GM12878 (cell line): ENCODE results near the gene NOTCH4. TPM values are rescaled to one million over a fixed set of nuclear protein-coding genes. Genes with fewer than 3 reads are reported as not detected.

ENCODE experiments used
- ATAC-seq: fragments of 200-7000 bp; cut with Tn5 transposase; 3 replicates; pipeline ENCODE4 v1.9.1; 2020; ENCODE audit warnings: mild to moderate bottlenecking, moderate library complexity
- BruUV-seq: library from RNA; stranded (reverse); fragments of 400-500 nt; replicated peaks from 2 replicates; lab custom pipeline; 2021; lab: Mats Ljungman, UMichigan
- CTCF ChIA-PET: fragments of 300-600 bp; sonication (Branson Sonifier 250); formaldehyde crosslinking; extraction: SDS; loops from one replicate; lab custom pipeline; 2021; ENCODE audit warnings: inconsistent platforms; lab: Yijun Ruan, JAX
- POLR2A ChIA-PET: fragments of 350-600 bp; formaldehyde crosslinking; extraction: SDS; loops from one replicate; lab custom pipeline; 2021; ENCODE audit warnings: inconsistent platforms; lab: Charles Lee
- RAD21 ChIA-PET: fragments of 300-600 bp; sonication (Branson Sonifier 250); formaldehyde crosslinking; loops from one replicate; lab custom pipeline; 2023; ENCODE audit warnings: antibody characterized with exemption; ENCODE audit not compliant: unreplicated experiment; lab: Charles Lee
- SMC1A ChIA-PET: fragments of 300-600 bp; sonication (Branson Sonifier 250); formaldehyde crosslinking; loops from one replicate; lab custom pipeline; 2023; ENCODE audit not compliant: unreplicated experiment, uncharacterized antibody; lab: Charles Lee
- DNase-seq: peaks from one replicate; pipeline ENCODE4 v3.0.0-alpha.2; 2011; ENCODE audit warnings: low read depth, low spot score
- FAIRE-seq: peaks from 3 replicates; lab custom pipeline; 2011; peaks lifted over from hg19 to GRCh38; lab: Jason Lieb, UNC
- H2AFZ ChIP-seq: 2 replicates; pipeline ENCODE4 v1.6.0; 2011; ENCODE audit warnings: low read depth, low read length, control low read depth; ENCODE audit not compliant: control insufficient read depth
- H3K27ac ChIP-seq: 2 replicates; pipeline ENCODE4 v1.5.1; 2011; ENCODE audit warnings: control low read depth; ENCODE audit not compliant: control insufficient read depth, insufficient read depth
- H3K27me3 ChIP-seq, 2 experiments: replicated peaks in 1 of 2; 2 replicates each; pipeline versions ENCODE4 v1.6.0 to v1.6.1; 2011; ENCODE audit warnings: low read length in 1 of 2; ENCODE audit not compliant: control insufficient read depth in 2 of 2, insufficient read depth in 2 of 2
- H3K36me3 ChIP-seq, 2 experiments: 2 replicates each; pipeline ENCODE4 v1.5.1; 2011; ENCODE audit warnings: low read length in 1 of 2; ENCODE audit not compliant: control insufficient read depth in 2 of 2, insufficient read depth in 2 of 2
- H3K4me1 ChIP-seq: 2 replicates; pipeline ENCODE4 v1.6.1; 2011; ENCODE audit warnings: mild to moderate bottlenecking, low read length, moderate library complexity, mixed read lengths; ENCODE audit not compliant: control insufficient read depth, insufficient read depth
- H3K4me2 ChIP-seq: 2 replicates; pipeline ENCODE4 v1.6.0; 2011; ENCODE audit warnings: control low read depth; ENCODE audit not compliant: control insufficient read depth, insufficient read depth
- H3K4me3 ChIP-seq: fragments of 200-600 bp; sonication (generic); 2 replicates; pipeline ENCODE4 v1.5.1; 2016
- H3K79me2 ChIP-seq: 2 replicates; pipeline ENCODE4 v1.6.0; 2011; ENCODE audit warnings: low read length; ENCODE audit not compliant: control insufficient read depth, insufficient read depth
- H3K9ac ChIP-seq: 2 replicates; pipeline ENCODE4 v1.8.0; 2011; ENCODE audit warnings: low read length, control low read depth, mixed read lengths; ENCODE audit not compliant: control insufficient read depth, insufficient read depth
- H3K9me3 ChIP-seq: replicated peaks from 3 replicates; pipeline ENCODE4 v1.5.1; 2011; ENCODE audit warnings: mild to moderate bottlenecking, low read length; ENCODE audit not compliant: control insufficient read depth, insufficient read depth
- H4K20me1 ChIP-seq: 2 replicates; pipeline ENCODE4 v1.6.0; 2011; ENCODE audit not compliant: control insufficient read depth, insufficient read depth
- KDM1A ChIP-seq: fragments of 200-600 bp; sonication (generic); IDR thresholded peaks from 2 replicates; pipeline ENCODE4 v1.6.1; 2016; ENCODE audit warnings: borderline replicate concordance
- MEF2A ChIP-seq: IDR thresholded peaks from 2 replicates; pipeline ENCODE4 v1.6.1; 2011; ENCODE audit warnings: low read depth, mild to moderate bottlenecking, low read length, moderate library complexity; ENCODE audit not compliant: insufficient read depth
- NFYB ChIP-seq: IDR thresholded peaks from 2 replicates; pipeline ENCODE4 v1.6.1; 2011; ENCODE audit warnings: low read depth, mild to moderate bottlenecking, low read length, improper control_type of control experiment, moderate library complexity; ENCODE audit not compliant: insufficient read depth
- POLR2A ChIP-seq: IDR thresholded peaks from 2 replicates; pipeline ENCODE4 v1.6.1; 2011; ENCODE audit warnings: low read depth, mild to moderate bottlenecking, low read length
- SMAD5 ChIP-seq: IDR thresholded peaks from 2 replicates; pipeline ENCODE4 v1.6.1; 2016; ENCODE audit warnings: antibody characterized with exemption, low read depth
- ZZZ3 ChIP-seq: IDR thresholded peaks from 2 replicates; pipeline ENCODE4 v1.6.1; 2011; ENCODE audit warnings: low read depth; ENCODE audit not compliant: control insufficient read depth, insufficient read length
- WGBS: methylation state at CpG from one replicate; pipeline ENCODE4 v1.1.6; 2016; ENCODE audit warnings: low lambda C conversion rate; ENCODE audit not compliant: insufficient replicate concordance, insufficient coverage; ENCODE audit errors: missing lambda C conversion rate; 5-methylcytosine and 5-hydroxymethylcytosine counted together
- in situ Hi-C: fragments of 300-500 bp; cut with MboI; formaldehyde crosslinking; loops from 9 replicates; pipeline ENCODE4 v1.14.3; 2018; ENCODE audit warnings: mixed read lengths
- intact Hi-C: fragments of 100-400 bp; cut with micrococcal nuclease; formaldehyde crosslinking; loops from one replicate; pipeline ENCODE4 v1.14.2; 2022; ENCODE audit not compliant: unreplicated experiment
- polyA plus RNA-seq, 11 experiments: library from polyadenylated mRNA; depleted of rRNA in 4 of 11; unstranded in 6 of 11; stranded (reverse) in 5 of 11; fragments of >200 nt; fragmentation: Nextera tagmentation in 4 of 11; fragmentation: Illumina TruSeq in 1 of 11; extraction: Ambion mirVana in 4 of 11; extraction: Trizol in 1 of 11; gene quantifications; 1 replicate in 1 of 11; 2 replicates in 10 of 11; pipeline versions ENCODE4 v1.2.1 to v1.2.3, GENCODE V29; 2011 to 2016; ENCODE audit warnings: inconsistent platforms in 2 of 11, missing spikeins in 2 of 11, low read depth in 1 of 11
- total RNA-seq, 4 experiments: library from RNA; depleted of rRNA in 3 of 4; stranded (reverse); fragments of >200 nt in 3 of 4; fragmentation: Illumina TruSeq in 1 of 4; extraction: Trizol in 1 of 4; gene quantifications; 2 replicates each; pipeline versions ENCODE4 v1.2.1 to v1.2.3, GENCODE V29; 2013 to 2021
- TF ChIP-seq, protein P1 (sequence below): IDR thresholded peaks from 2 replicates; pipeline ENCODE4 v1.6.1; 2012; ENCODE audit warnings: low read depth, low read length, improper control_type of control experiment

Gene NOTCH4
- total and polyA plus RNA-seq, 10 of the 15 experiments (the other 5 are each of a cell fraction or from before 2014, with no cell fraction given) = 0.66 to 3.3 (median 1.4) TPM

DNA sequence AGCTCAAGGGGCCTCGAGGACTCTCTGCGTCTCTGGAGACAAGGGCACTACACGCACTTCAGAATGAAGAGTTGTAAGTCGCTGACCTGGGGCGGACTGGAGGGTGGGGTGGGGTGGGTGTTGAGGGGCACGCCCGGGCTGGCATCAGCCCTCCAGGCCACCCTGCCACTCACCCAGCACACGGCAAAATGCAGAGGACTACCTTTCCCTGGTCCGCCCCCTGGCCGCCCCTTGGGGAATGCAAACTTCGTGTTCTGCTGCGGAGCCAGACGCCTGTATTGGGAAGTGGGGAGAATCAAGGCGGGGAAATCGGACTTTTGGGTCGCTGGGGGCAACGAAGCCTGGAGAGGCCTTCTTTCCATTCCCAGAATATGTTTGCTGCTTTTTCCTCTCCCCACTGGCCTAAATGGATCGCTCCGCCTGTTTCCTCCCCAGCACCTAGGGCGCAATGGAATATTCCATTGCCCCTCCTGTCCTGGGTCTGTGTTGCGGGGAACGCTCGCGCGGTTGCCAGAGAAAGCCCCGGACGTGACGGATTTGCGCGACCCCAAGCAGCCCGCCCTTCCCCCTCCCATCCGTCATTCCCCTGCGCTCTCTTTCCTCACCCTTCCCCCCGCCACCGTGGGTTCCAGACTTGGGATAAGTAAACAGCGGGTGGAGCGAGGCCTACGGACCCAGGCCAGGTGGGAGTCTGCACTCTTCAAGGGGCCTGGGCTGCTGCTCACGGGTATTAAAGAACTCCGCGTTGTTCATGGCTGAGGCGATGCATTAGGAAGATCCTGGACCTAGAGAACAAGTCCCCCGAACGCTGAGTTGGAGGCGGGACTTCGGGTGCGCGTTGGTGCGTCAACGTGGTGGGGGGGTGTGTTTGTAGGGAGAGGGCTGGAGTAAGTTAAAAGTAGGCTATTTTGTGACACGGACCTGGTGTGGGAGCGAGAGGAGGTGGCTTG, 70.0 kb downstream of the NOTCH4 start, which contains the start of gene PPT2 (continued):
- TF ChIP-seq, protein P1, sequence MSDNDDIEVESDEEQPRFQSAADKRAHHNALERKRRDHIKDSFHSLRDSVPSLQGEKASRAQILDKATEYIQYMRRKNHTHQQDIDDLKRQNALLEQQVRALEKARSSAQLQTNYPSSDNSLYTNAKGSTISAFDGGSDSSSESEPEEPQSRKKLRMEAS = 0 out of 2 replicates have a peak, but pooled peaks have one; percentile 22
- TF ChIP-seq NFYB (no peak), POLR2A (no peak), ZZZ3 (no peak)

DNA sequence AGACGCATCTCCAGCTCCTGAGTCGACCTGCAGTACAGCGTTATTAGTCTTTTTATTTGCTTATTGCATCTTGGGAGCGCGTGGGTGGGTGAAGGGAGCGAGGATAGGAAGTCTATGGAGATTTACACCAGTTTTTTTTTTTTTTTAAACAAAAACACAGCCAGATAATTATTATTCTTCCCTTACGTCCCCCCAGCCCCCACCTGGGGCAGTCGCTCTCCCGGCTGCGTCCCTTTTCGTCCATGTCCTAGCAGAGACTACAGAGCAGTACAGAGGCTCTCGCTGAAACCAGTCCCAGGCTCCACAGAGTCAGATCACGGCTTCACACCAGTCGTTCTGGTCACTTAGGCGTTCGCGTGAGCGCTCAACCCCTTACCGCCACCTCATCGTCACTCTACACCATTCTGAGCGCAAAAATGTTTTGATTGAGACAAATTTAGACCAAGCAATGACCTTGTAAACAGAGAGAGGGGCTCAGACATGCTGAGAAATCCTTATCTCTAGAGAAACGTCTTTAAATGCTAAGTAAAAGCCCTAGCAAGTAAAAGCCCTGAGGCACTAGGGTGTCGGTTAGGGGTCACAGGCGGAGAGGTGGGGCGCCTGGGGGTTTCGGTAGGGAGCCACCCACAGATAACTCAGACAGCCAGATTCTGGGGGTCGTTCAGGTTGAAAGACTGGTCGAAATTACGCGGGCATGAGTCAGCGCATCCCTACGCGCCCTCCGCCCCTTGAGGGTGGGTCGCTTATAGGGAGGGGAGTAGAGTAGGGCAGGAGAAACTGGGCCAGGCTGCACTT, 70.9 kb downstream of the NOTCH4 start:
- intact Hi-C loops = loop anchor here (10.0 kb wide), 1 partner anchor 108 kb away; no protein-coding TSS in a partner anchor
- Histone ChIP-seq H2AFZ (no peak overlapping the region), H3K9me3 (no peaks in the 10 kb centered on the region; the same call in 2 of the 3 replicates), H3K36me3 (no peaks in the 10 kb centered on the region; a peak in 2 of 4 replicates), H3K79me2 (no peaks in the 10 kb centered on the region), H4K20me1 (no peaks in the 10 kb centered on the region), H3K4me1 (peaks cover 3% of the 10 kb centered on the region; the same call in 1 of the 2 replicates), H3K27ac (no peak overlapping the region), H3K4me3 (no peak overlapping the region), H3K27me3 (peaks cover 7 to 8% of the 10 kb centered on the region in 2 experiments), H3K9ac (no peak overlapping the region), H3K4me2 (no peak overlapping the region; the same call in 1 of the 2 replicates)
- no TSS peak for BruUV-seq
- in situ Hi-C loops = no loop called here
- POLR2A ChIA-PET = interaction anchor here (0.6 to 1.0 kb wide), 3 partner anchors 22 to 1332 kb away, joined by 3 to 8 read pairs (median 4); no protein-coding TSS in a partner anchor
- RAD21 ChIA-PET = interaction anchor here (1.2 kb wide), 1 partner anchor 38 kb away, joined by 3 read pairs; the partner anchor contains the start of gene PBX2
- ATAC-seq (no peak), FAIRE-seq (no peak), DNase-seq (no peak)
- CTCF ChIA-PET = interaction anchor here (1.5 kb wide), 1 partner anchor 34 kb away, joined by 4 read pairs; no protein-coding TSS in a partner anchor
- 31% methylated on average over 35 of the region's 35 CpGs for WGBS
- TF ChIP-seq SMAD5 (no peak), KDM1A (no peak), MEF2A (no peak)
- SMC1A ChIA-PET = no interaction called here
